ENCODE measurements around the gene RAF1. TPM values are rescaled to one million over a fixed set of nuclear protein-coding genes. Genes with fewer than 3 reads are reported as not detected.

RAF1 gene
- total RNA-seq, 1 experiment from 2014 or later, result 130 TPM

- no peak overlapping the region for H3K27ac ChIP-seq (ENCODE audit: low read depth, low read length, poor library complexity, severe bottlenecking)
- no peak for DNase-seq (ENCODE audit: low spot score)
- no peak for TF ChIP-seq EZH2 (IDR thresholded peaks at IDR 0.05; ENCODE audit: borderline replicate concordance, low read depth, low read length, poor library complexity, severe bottlenecking)
- no peak for TF ChIP-seq CTCF (conservative IDR thresholded peaks at IDR 0.05; ENCODE audit: low read depth, low read length)
- ChIA-PET POLR2A (ENCODE audit: low non-redundant PET) (no interaction called here), CTCF (no interaction called here)
- no peaks in the 10 kb centered on the region for H3K27me3 ChIP-seq (replicated peaks; ENCODE audit: insufficient read depth, low read depth, low read length, poor library complexity)
- H3K9me3 ChIP-seq (ENCODE audit: low read depth, low read length, poor library complexity, severe bottlenecking), result no peaks in the 10 kb centered on the region
- intact Hi-C loops (cut with micrococcal nuclease; ENCODE audit: unreplicated experiment), result no loop called here
- no peak overlapping the region for H3K4me3 ChIP-seq (ENCODE audit: low read depth, low read length, poor library complexity, severe bottlenecking)
- peaks cover 34% of the 10 kb centered on the region for H3K4me1 ChIP-seq (ENCODE audit: insufficient read depth, low read length, poor library complexity, severe bottlenecking)
- no TSS peak for BruUV-seq (replicated peaks)
- H3K36me3 ChIP-seq (ENCODE audit: insufficient read depth, low read length, poor library complexity, severe bottlenecking), result no peaks in the 10 kb centered on the region
These were observed 7.1 kb downstream of the RAF1 start for GRCh38 chr3:12656850-12657249.

- POLR2A ChIA-PET (ENCODE audit: low non-redundant PET), result no interaction called here
- no TSS peak for BruUV-seq (replicated peaks)
- no peak for DNase-seq (ENCODE audit: low spot score)
- H3K36me3 ChIP-seq (ENCODE audit: insufficient read depth, low read length, poor library complexity, severe bottlenecking), result no peaks in the 10 kb centered on the region
- H3K27ac ChIP-seq (ENCODE audit: low read depth, low read length, poor library complexity, severe bottlenecking), result no peak overlapping the region
- H3K9me3 ChIP-seq (ENCODE audit: low read depth, low read length, poor library complexity, severe bottlenecking), result no peaks in the 10 kb centered on the region
- peaks cover 28% of the 10 kb centered on the region for H3K4me1 ChIP-seq (ENCODE audit: insufficient read depth, low read length, poor library complexity, severe bottlenecking)
- no peak overlapping the region for H3K4me3 ChIP-seq (ENCODE audit: low read depth, low read length, poor library complexity, severe bottlenecking)
- intact Hi-C loops (cut with micrococcal nuclease; ENCODE audit: unreplicated experiment), result no loop called here
- no peak for TF ChIP-seq CTCF (conservative IDR thresholded peaks at IDR 0.05; ENCODE audit: low read depth, low read length)
- no peak for TF ChIP-seq EZH2 (IDR thresholded peaks at IDR 0.05; ENCODE audit: borderline replicate concordance, low read depth, low read length, poor library complexity, severe bottlenecking)
- CTCF ChIA-PET, result no interaction called here
- no peaks in the 10 kb centered on the region for H3K27me3 ChIP-seq (replicated peaks; ENCODE audit: insufficient read depth, low read depth, low read length, poor library complexity)
These were observed 7.7 kb downstream of the RAF1 start for GRCh38 chr3:12656193-12656592.

- DNase-seq (ENCODE audit: low spot score), result no peak
- Histone ChIP-seq H3K27ac (ENCODE audit: low read depth, low read length, poor library complexity, severe bottlenecking) (no peak overlapping the region), H3K4me1 (ENCODE audit: insufficient read depth, low read length, poor library complexity, severe bottlenecking) (peaks cover 23% of the 10 kb centered on the region), H3K36me3 (ENCODE audit: insufficient read depth, low read length, poor library complexity, severe bottlenecking) (no peaks in the 10 kb centered on the region), H3K9me3 (ENCODE audit: low read depth, low read length, poor library complexity, severe bottlenecking) (no peaks in the 10 kb centered on the region), H3K4me3 (ENCODE audit: low read depth, low read length, poor library complexity, severe bottlenecking) (no peak overlapping the region), H3K27me3 (replicated peaks; ENCODE audit: insufficient read depth, low read depth, low read length, poor library complexity) (no peaks in the 10 kb centered on the region)
- BruUV-seq (replicated peaks), result no TSS peak
- TF ChIP-seq CTCF (conservative IDR thresholded peaks at IDR 0.05; ENCODE audit: low read depth, low read length) (no peak), EZH2 (IDR thresholded peaks at IDR 0.05; ENCODE audit: borderline replicate concordance, low read depth, low read length, poor library complexity, severe bottlenecking) (no peak)
- ChIA-PET POLR2A (ENCODE audit: low non-redundant PET) (no interaction called here), CTCF (no interaction called here)
- intact Hi-C loops (cut with micrococcal nuclease; ENCODE audit: unreplicated experiment), result no loop called here
These were observed 8.2 kb downstream of the RAF1 start for GRCh38 chr3:12655701-12656100.

Data from A673 (cell line).